Activated CD4-positive, alpha-beta T cell treated with anti-CD3 and anti-CD28 coated beads, Interleukin-2, amount 10 ng/mL, durations not matched to agents 7 days and 5 days (primary cell): ENCODE results near the gene IGLL5. TPM values are rescaled to one million over a fixed set of nuclear protein-coding genes. Genes with fewer than 3 reads are reported as not detected.

Experiments
- CTCF ChIA-PET: fragments of 350-600 bp; sonication (Branson Sonifier 250); formaldehyde crosslinking; loops from one replicate; lab custom pipeline; 2021; ENCODE audit warnings: antibody characterized with exemption; lab: Charles Lee
- POLR2A ChIA-PET: fragments of 350-600 bp; sonication (Branson Sonifier 250); formaldehyde crosslinking; loops from one replicate; lab custom pipeline; 2021; ENCODE audit warnings: antibody characterized with exemption; lab: Charles Lee
- DNase-seq: peaks from one replicate; pipeline ENCODE4 v3.0.0-alpha.2; 2020
- H3K27ac Mint-ChIP-seq: one replicate; pipeline ENCODE4 v1.8.0; 2021; ENCODE audit warnings: mild to moderate bottlenecking, moderate library complexity, mixed read lengths
- H3K27me3 Mint-ChIP-seq: one replicate; pipeline ENCODE4 v1.8.0; 2021; ENCODE audit warnings: mixed read lengths
- H3K36me3 Mint-ChIP-seq: one replicate; pipeline ENCODE4 v1.8.0; 2021; ENCODE audit warnings: low read depth, mixed read lengths
- H3K4me1 Mint-ChIP-seq: one replicate; pipeline ENCODE4 v1.8.0; 2021; ENCODE audit warnings: mixed read lengths
- H3K4me3 Mint-ChIP-seq: one replicate; pipeline ENCODE4 v1.8.0; 2021; ENCODE audit warnings: mild to moderate bottlenecking, moderate library complexity, mixed read lengths
- H3K9me3 Mint-ChIP-seq: one replicate; pipeline ENCODE4 v1.8.0; 2021; ENCODE audit warnings: mixed read lengths
- total RNA-seq, 2 experiments: library from RNA; stranded (reverse); gene quantifications; one replicate each; pipeline ENCODE4 v1.2.3, GENCODE V29; 2021

Gene IGLL5
- not detected for total RNA-seq

- H3K9me3 Mint-ChIP-seq = no peaks in the 10 kb centered on the region
- H3K27me3 Mint-ChIP-seq = peaks cover 43% of the 10 kb centered on the region
- DNase-seq = no peak
- peaks cover 14% of the 10 kb centered on the region for H3K4me1 Mint-ChIP-seq
- H3K36me3 Mint-ChIP-seq = no peaks in the 10 kb centered on the region
- no peak within 1 kb of the TSS for H3K27ac Mint-ChIP-seq
- no peak within 1 kb of the TSS for H3K4me3 Mint-ChIP-seq
- CTCF ChIA-PET = interaction anchor here (1.0 kb wide), 1 partner anchor 11 kb away, joined by 4 read pairs; no protein-coding TSS in a partner anchor
- POLR2A ChIA-PET = no interaction called here
These were observed at the start of gene IGLL5 for GRCh38 chr22:22887621-22888503. IGLL5 (plus strand) TSS chr22:22887816; CDS start chr22:22888054, 238 bp downstream.

GRCh38 chr22:22838148-22838786, 49.3 kb upstream of the IGLL5 start:
- Mint-ChIP-seq H3K27ac (peak overlapping the region; percentile 77), H3K9me3 (peaks cover 3% of the 10 kb centered on the region), H3K27me3 (peaks cover 32% of the 10 kb centered on the region), H3K4me1 (peaks cover 13% of the 10 kb centered on the region), H3K36me3 (no peaks in the 10 kb centered on the region), H3K4me3 (no peak overlapping the region)
- ChIA-PET CTCF (interaction anchor here (1.8 to 3.5 kb wide), 2 partner anchors 10 to 17 kb away, joined by 4 to 14 read pairs; no protein-coding TSS in a partner anchor), POLR2A (no interaction called here)
- DNase-seq = no peak

- CTCF ChIA-PET = interaction anchor here (1.8 to 3.5 kb wide), 2 partner anchors 9 to 16 kb away, joined by 4 to 14 read pairs; no protein-coding TSS in a partner anchor
- H3K27me3 Mint-ChIP-seq = peaks cover 30% of the 10 kb centered on the region
- no peak overlapping the region for H3K4me3 Mint-ChIP-seq
- no peaks in the 10 kb centered on the region for H3K36me3 Mint-ChIP-seq
- POLR2A ChIA-PET = no interaction called here
- H3K4me1 Mint-ChIP-seq = peaks cover 21% of the 10 kb centered on the region
- H3K9me3 Mint-ChIP-seq = peaks cover 3% of the 10 kb centered on the region
- DNase-seq = no peak
- H3K27ac Mint-ChIP-seq = no peak overlapping the region
These were observed 47.9 kb upstream of the IGLL5 start for GRCh38 chr22:22839570-22840314.

GRCh38 chr22:22840780-22841179, 46.8 kb upstream of the IGLL5 start:
- ChIA-PET POLR2A (no interaction called here), CTCF (no interaction called here)
- Mint-ChIP-seq H3K36me3 (no peaks in the 10 kb centered on the region), H3K27ac (no peak overlapping the region), H3K27me3 (peaks cover 29% of the 10 kb centered on the region), H3K4me3 (no peak overlapping the region), H3K4me1 (peaks cover 23% of the 10 kb centered on the region), H3K9me3 (peaks cover 3% of the 10 kb centered on the region)
- DNase-seq = no peak

- H3K27ac Mint-ChIP-seq = no peak overlapping the region
- H3K4me3 Mint-ChIP-seq = no peak overlapping the region
- H3K36me3 Mint-ChIP-seq = no peaks in the 10 kb centered on the region
- H3K27me3 Mint-ChIP-seq = peaks cover 25% of the 10 kb centered on the region
- H3K4me1 Mint-ChIP-seq = peaks cover 29% of the 10 kb centered on the region
- DNase-seq = no peak
- ChIA-PET POLR2A (no interaction called here), CTCF (interaction anchor here (1.2 kb wide), 1 partner anchor 115 kb away, joined by 5 read pairs; no protein-coding TSS in a partner anchor)
- H3K9me3 Mint-ChIP-seq = peaks cover 3% of the 10 kb centered on the region
These were observed 46.0 kb upstream of the IGLL5 start for GRCh38 chr22:22841598-22841997.

GRCh38 chr22:22842085-22842484, 45.5 kb upstream of the IGLL5 start:
- H3K9me3 Mint-ChIP-seq = peaks cover 3% of the 10 kb centered on the region
- H3K27me3 Mint-ChIP-seq = peaks cover 25% of the 10 kb centered on the region
- peaks cover 30% of the 10 kb centered on the region for H3K4me1 Mint-ChIP-seq
- POLR2A ChIA-PET = no interaction called here
- CTCF ChIA-PET = interaction anchor here (1.2 kb wide), 1 partner anchor 114 kb away, joined by 5 read pairs; no protein-coding TSS in a partner anchor
- no peaks in the 10 kb centered on the region for H3K36me3 Mint-ChIP-seq
- H3K4me3 Mint-ChIP-seq = no peak overlapping the region
- H3K27ac Mint-ChIP-seq = no peak overlapping the region
- DNase-seq = no peak

- H3K9me3 Mint-ChIP-seq = peaks cover 3% of the 10 kb centered on the region
- H3K36me3 Mint-ChIP-seq = no peaks in the 10 kb centered on the region
- no peak overlapping the region for H3K27ac Mint-ChIP-seq
- DNase-seq = no peak
- ChIA-PET CTCF (no interaction called here), POLR2A (no interaction called here)
- peaks cover 30% of the 10 kb centered on the region for H3K4me1 Mint-ChIP-seq
- no peak overlapping the region for H3K4me3 Mint-ChIP-seq
- peaks cover 36% of the 10 kb centered on the region for H3K27me3 Mint-ChIP-seq
These were observed 43.8 kb upstream of the IGLL5 start for GRCh38 chr22:22843848-22844247.

GRCh38 chr22:22847241-22847640, 40.4 kb upstream of the IGLL5 start:
- CTCF ChIA-PET = interaction anchor here (1.1 to 3.6 kb wide), 3 partner anchors 11 to 45 kb away, joined by 4 to 14 read pairs (median 8); no protein-coding TSS in a partner anchor
- H3K36me3 Mint-ChIP-seq = no peaks in the 10 kb centered on the region
- POLR2A ChIA-PET = no interaction called here
- peaks cover 26% of the 10 kb centered on the region for H3K27me3 Mint-ChIP-seq
- H3K4me1 Mint-ChIP-seq = peaks cover 29% of the 10 kb centered on the region
- H3K27ac Mint-ChIP-seq = no peak overlapping the region
- no peaks in the 10 kb centered on the region for H3K9me3 Mint-ChIP-seq
- no peak overlapping the region for H3K4me3 Mint-ChIP-seq
- no peak for DNase-seq

GRCh38 chr22:22848364-22848866, 39.2 kb upstream of the IGLL5 start:
- Mint-ChIP-seq H3K9me3 (no peaks in the 10 kb centered on the region), H3K27ac (no peak overlapping the region), H3K36me3 (no peaks in the 10 kb centered on the region), H3K27me3 (peaks cover 36% of the 10 kb centered on the region), H3K4me3 (no peak overlapping the region), H3K4me1 (peaks cover 29% of the 10 kb centered on the region)
- POLR2A ChIA-PET = no interaction called here
- peak; percentile 79 for DNase-seq
- CTCF ChIA-PET = interaction anchor here (0.8 to 3.6 kb wide), 22 partner anchors 10 to 108 kb away, joined by 3 to 14 read pairs (median 4); no protein-coding TSS in a partner anchor

- no peaks in the 10 kb centered on the region for H3K36me3 Mint-ChIP-seq
- ChIA-PET CTCF (interaction anchor here (1.4 to 3.6 kb wide), 8 partner anchors 12 to 98 kb away, joined by 3 to 14 read pairs (median 6); no protein-coding TSS in a partner anchor), POLR2A (no interaction called here)
- peak overlapping the region; percentile 28 for H3K27ac Mint-ChIP-seq
- no peak for DNase-seq
- H3K27me3 Mint-ChIP-seq = peaks cover 36% of the 10 kb centered on the region
- H3K9me3 Mint-ChIP-seq = no peaks in the 10 kb centered on the region
- peaks cover 20% of the 10 kb centered on the region for H3K4me1 Mint-ChIP-seq
- H3K4me3 Mint-ChIP-seq = no peak overlapping the region
These were observed 37.7 kb upstream of the IGLL5 start for GRCh38 chr22:22849640-22850610.

GRCh38 chr22:22851969-22852368, 35.6 kb upstream of the IGLL5 start:
- Mint-ChIP-seq H3K27me3 (peaks cover 28% of the 10 kb centered on the region), H3K4me1 (peaks cover 11% of the 10 kb centered on the region), H3K36me3 (no peaks in the 10 kb centered on the region), H3K9me3 (no peaks in the 10 kb centered on the region), H3K4me3 (no peak overlapping the region), H3K27ac (no peak overlapping the region)
- ChIA-PET CTCF (interaction anchor here (1.2 kb wide), 1 partner anchor 32 kb away, joined by 3 read pairs; no protein-coding TSS in a partner anchor), POLR2A (no interaction called here)
- DNase-seq = no peak
